Heart left ventricle (tissue), 13 donors: Measurements from ENCODE around the gene AKT2.

ENCODE experiments used
- CTCF ChIP-seq, 12 donors: fragments of 200-600 bp; sonication (generic) in 4 of 12; IDR thresholded peaks; one replicate each; pipeline versions ENCODE4 v1.5.0 to v1.8.0; 2018 to 2022; ENCODE audit warnings: antibody characterized with exemption in 12 of 12, mild to moderate bottlenecking in 5 of 12
- POLR2A ChIP-seq, 2 donors: fragments of 450-650 bp; IDR thresholded peaks; one replicate each; pipeline ENCODE4 v1.6.1; 2017; ENCODE audit warnings: antibody characterized with exemption in 2 of 2, mild to moderate bottlenecking in 2 of 2, moderate library complexity in 2 of 2
- donor health status: ischemic (EF 13 %, LVEDD 7.1; RV severe dilation, severe dysfunction).
- donor health status: DM: no; HTN: yes; CAD: no.
- donor health status: DM: no; HTN: no; CAD: no.
- donor health status: ischemic (EF 25% LVEDD 6.9; RV normal size, moderate dysfunction).
- donor health status: ischemic (EF 25% LVEDD 5.7; RV mildly dilated, moderate dysfunction).
- donor health status: ischemic (EF 35%, LVEDD 5.7; RV mildly dilated, moderate dysfunction).
- donor health status: nonischemic (EF 11% LVEDD 7.7; RV severe dilation, severe dysfunction).
- donor health status: DM: yes; HTN: yes; CAD: no.
- donor health status: PGD.
- donor health status: ischemic (EF 29% LVEDD 5.4; RV normal size, mild dysfunction).
- donor health status: nonischemic (EF 23%, LVEDD 6.1; RV moderate dilation, normal function).

DNA sequence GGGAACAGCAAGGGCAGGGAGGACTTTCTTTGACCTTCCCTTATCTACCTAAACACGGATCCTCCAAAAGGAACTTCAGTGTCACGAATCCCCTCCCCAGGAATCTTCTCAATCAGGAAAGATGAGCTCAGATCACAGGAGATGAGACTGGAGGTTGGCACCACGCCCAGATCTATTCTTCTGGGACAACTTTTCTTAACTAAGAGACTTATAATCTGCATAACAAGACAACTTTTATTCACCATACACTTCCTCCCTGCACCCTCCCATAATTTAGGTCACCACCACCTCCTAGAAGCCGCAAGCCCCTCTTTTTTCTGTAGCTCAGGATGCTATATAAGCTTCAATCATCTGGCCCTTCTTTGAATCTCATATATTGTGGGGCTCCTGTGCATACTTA, 19.2 kb upstream of the AKT2 start:
- TF ChIP-seq POLR2A (IDR thresholded peaks at IDR 0.05) (no peak), CTCF (IDR thresholded peaks at IDR 0.05) (no peak)
